BJ (cell line): ENCODE data around the gene INPP5E. TPM values are rescaled to one million over a fixed set of nuclear protein-coding genes. Genes with fewer than 3 reads are reported as not detected.

ENCODE experiments used
- CTCF ChIA-PET: fragments of 350-600 bp; formaldehyde crosslinking; extraction: SDS; loops from one replicate; lab custom pipeline; 2021; ENCODE audit warnings: antibody characterized with exemption, inconsistent platforms; lab: Yijun Ruan, JAX
- POLR2A ChIA-PET: fragments of 300-600 bp; sonication (Branson Sonifier 250); formaldehyde crosslinking; extraction: SDS; loops from one replicate; lab custom pipeline; 2021; ENCODE audit warnings: antibody characterized with exemption; lab: Charles Lee
- DNase-seq: peaks from one replicate; pipeline ENCODE4 v3.0.0-alpha.2; 2011; ENCODE audit warnings: low read depth
- H3K27me3 ChIP-seq: 2 replicates; pipeline ENCODE4 v1.6.0; 2011; ENCODE audit warnings: low read length; ENCODE audit not compliant: control insufficient read depth, insufficient read depth
- H3K36me3 ChIP-seq: 2 replicates; pipeline ENCODE4 v1.5.1; 2011; ENCODE audit warnings: low read length; ENCODE audit not compliant: control insufficient read depth, insufficient read depth
- H3K4me3 ChIP-seq: 2 replicates; pipeline ENCODE4 v1.5.1; 2011; ENCODE audit warnings: low read depth, mild to moderate bottlenecking, control low read depth, low read length
- CTCF ChIP-seq: IDR thresholded peaks from 2 replicates; pipeline ENCODE4 v1.5.1; 2011; ENCODE audit warnings: low read depth, mild to moderate bottlenecking, control low read depth, inconsistent platforms, low read length, moderate library complexity; ENCODE audit not compliant: insufficient read depth
- polyA plus RNA-seq: library from polyadenylated mRNA; depleted of rRNA; stranded (reverse); fragments of >200 nt; gene quantifications from 2 replicates; pipeline ENCODE4 v1.2.3, GENCODE V29; 2011

Gene INPP5E
- polyA plus RNA-seq, 1 experiment = 5.6 TPM

DNA sequence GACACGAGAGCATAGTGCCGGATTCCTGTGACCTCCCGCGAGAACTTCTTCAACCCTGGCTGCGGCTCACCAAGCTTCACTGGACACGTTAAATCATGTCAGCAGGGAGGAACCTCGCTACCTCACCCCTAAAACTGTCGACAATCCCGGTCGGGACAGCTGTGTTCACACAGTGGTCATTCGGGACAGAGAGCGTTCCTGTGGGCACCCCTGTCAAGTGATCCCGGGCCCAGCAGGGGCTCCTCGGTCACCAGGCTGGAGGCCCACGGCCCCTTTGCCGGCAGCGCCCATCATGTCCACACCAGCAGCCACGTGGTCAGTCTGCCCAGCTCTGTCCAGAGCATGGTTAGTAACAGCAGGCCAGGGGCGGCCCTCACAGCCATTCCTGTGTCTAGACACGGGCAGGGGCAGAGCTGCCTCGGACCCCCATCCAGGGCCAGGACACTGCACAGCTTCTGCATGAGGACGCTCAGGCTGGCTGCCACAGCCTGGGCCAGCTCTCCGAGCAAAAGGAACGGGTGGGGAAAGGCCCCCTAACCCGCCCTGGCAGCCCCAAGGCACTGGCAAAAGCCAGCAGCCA, 3.5 kb downstream of the INPP5E start:
- ChIA-PET POLR2A (no interaction called here), CTCF (interaction anchor here (0.8 kb wide), 1 partner anchor 124 kb away, joined by 3 read pairs; no protein-coding TSS in a partner anchor)
- no peak for DNase-seq
- H3K27me3 ChIP-seq = no peaks in the 10 kb centered on the region
- no peak for TF ChIP-seq CTCF
- H3K4me3 ChIP-seq = no peak overlapping the region
- peaks cover 11% of the 10 kb centered on the region for H3K36me3 ChIP-seq

DNA sequence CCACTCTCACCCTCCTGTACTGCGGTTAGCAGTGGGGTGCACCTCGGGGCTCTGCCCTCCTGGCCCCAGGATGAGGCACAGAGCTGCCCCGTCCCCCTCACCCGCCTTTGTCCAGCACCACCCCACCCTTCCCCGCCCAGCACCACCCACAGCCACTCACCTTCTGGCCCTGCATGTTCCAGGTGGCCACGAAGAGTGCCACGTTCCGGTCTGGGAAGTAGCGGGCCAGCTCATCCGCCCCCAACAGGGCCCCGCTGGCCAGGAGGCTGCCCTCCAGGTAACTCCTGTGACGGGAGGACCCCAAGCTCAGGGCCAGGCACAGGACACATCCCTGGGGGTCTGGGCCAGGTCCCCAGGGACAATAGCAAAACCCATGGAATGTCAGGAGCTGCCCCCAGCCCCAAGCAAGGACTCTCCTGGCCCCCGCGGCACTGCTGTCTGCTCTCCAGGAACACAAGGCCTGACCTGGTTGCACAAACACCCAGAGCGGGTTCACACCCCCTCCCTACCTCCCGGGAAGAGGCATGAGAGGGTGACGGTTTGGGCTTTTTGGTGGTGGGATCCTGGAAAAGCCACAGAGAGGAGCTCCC, 5.0 kb downstream of the INPP5E start:
- no peak for TF ChIP-seq CTCF
- CTCF ChIA-PET = interaction anchor here (1.2 to 1.4 kb wide), 2 partner anchors 10 to 122 kb away, joined by 3 to 4 read pairs; no protein-coding TSS in a partner anchor
- Histone ChIP-seq H3K36me3 (peaks cover 12% of the 10 kb centered on the region), H3K4me3 (no peak overlapping the region), H3K27me3 (no peaks in the 10 kb centered on the region)
- POLR2A ChIA-PET = no interaction called here
- no peak for DNase-seq

DNA sequence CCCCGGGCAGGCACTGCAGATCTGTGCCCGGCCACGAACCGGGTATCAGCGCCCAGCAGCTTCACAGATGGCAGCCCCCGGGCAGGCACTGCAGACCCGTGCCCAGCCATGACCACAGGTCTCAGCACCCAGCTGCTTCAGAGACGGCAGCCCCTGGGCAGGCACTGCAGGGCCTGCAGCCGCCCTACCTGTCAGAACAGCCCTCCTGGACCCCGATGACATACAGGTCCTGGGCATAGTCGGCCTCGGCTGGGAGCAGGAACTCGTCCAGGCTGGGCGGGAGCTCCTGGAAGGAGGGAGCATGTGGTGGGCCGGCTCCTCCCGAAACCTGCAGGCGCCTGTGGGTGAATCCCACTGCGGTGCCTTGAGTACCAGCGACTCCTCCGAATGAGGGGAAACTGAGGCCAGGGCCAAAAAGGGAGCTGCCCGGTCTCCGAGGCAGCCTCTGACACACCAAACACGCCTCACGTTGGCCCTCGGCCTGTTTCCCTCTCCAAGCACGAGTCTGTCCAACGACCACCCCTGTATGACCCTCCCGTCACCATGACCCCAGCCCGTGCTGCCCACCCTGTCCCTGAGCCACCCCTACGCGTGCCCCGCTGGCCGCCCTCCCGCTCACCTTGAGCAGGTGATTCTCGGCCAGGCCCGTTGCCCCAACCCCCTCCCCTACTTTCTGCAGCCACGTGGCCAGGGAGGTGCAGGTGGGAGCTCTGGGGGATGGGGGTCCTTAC, 5.6 kb downstream of the INPP5E start:
- DNase-seq = no peak
- CTCF ChIA-PET = interaction anchor here (1.2 to 1.4 kb wide), 2 partner anchors 10 to 122 kb away, joined by 3 to 4 read pairs; no protein-coding TSS in a partner anchor
- peaks cover 16% of the 10 kb centered on the region for H3K36me3 ChIP-seq
- H3K4me3 ChIP-seq = no peak overlapping the region
- H3K27me3 ChIP-seq = no peaks in the 10 kb centered on the region
- POLR2A ChIA-PET = no interaction called here
- TF ChIP-seq CTCF = no peak

DNA sequence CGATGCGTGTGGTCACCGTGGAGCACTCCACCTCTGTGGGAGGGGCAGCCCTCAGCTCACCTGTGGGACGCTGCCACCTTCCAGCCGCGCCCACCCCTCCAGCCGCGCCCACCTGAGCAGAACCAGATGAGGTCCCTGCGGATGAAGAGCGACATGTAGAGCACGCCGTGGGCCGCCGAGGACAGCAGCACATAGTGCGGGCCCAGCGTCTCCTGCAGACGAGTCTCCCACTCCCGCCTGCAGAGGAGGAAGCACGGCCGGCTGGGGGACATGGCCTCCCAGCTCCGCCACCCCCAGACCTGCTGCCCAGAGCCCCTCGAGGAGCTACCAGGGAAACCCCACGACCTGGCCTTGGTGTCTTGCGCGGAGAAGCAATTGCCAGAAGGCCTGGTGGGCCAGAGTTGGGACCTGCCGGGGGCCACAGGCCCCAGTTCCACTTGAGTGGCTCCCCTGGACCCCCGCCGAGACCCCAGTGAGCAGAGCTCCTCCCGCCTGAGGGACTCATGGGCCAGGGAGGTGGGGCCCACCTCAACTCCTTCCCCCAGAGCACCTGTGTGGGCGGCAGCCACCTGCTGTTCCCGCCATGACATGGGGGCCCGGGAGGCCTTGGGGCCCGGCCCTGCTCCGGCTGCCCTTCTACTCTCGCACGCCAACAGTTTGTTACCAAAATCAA, 6.5 kb downstream of the INPP5E start:
- DNase-seq = no peak
- H3K36me3 ChIP-seq = peaks cover 17% of the 10 kb centered on the region
- no peak for TF ChIP-seq CTCF
- H3K4me3 ChIP-seq = no peak overlapping the region
- ChIA-PET CTCF (interaction anchor here (0.5 to 1.4 kb wide), 2 partner anchors 14 to 121 kb away, joined by 3 to 4 read pairs; no protein-coding TSS in a partner anchor), POLR2A (no interaction called here)
- no peaks in the 10 kb centered on the region for H3K27me3 ChIP-seq
